Measurements from ENCODE around the gene CTCFL. TPM values are rescaled to one million over a fixed set of nuclear protein-coding genes. Genes with fewer than 3 reads are reported as not detected.

Gene CTCFL
- total and polyA plus RNA-seq, 4 donors, result 0.05 to 0.08 (median 0.08) TPM; not detected in 1

DNA sequence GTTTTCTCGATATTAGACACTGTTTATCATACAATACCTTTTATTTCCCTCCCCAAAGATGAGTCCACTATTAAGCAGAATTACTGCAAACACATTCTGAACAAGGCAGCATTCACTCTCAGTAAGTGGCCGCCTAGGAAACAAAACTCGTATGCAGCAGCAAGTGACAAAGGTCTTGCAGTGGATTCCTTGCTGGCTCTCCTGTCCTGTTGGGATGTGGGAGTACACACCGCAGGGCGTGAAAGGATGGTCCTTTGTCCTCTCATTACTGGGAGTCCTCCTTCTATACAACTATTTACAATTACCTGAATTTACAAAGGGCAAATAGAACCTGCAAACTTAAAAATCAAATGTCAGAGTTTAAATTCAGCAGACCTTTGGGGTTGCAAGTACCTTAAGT, 16.1 kb downstream of the CTCFL start:
- no peaks in the 10 kb centered on the region for H3K9me3 ChIP-seq (ENCODE audit: control insufficient read depth in 4 of 4, low read length in 3 of 4)
- no peaks in the 10 kb centered on the region for H3K4me1 ChIP-seq (ENCODE audit: control insufficient read depth in 4 of 4, insufficient read depth in 4 of 4, low read length in 3 of 4)
- DNase-seq (ENCODE audit: low spot score), result no peak
- whole genome bisulfite sequencing, result 75% methylated on average over 5 of the region's 5 CpGs
- no peak overlapping the region for H3K27ac ChIP-seq (ENCODE audit: low read depth in 1 of 2, low read length in 2 of 2)
- no peaks in the 10 kb centered on the region for H3K36me3 ChIP-seq (ENCODE audit: control insufficient read depth in 4 of 4, insufficient read depth in 3 of 4, low read depth in 1 of 4, low read length in 3 of 4)
- TF ChIP-seq HNF4G (IDR thresholded peaks at IDR 0.05), result no peak
- no peak for TF ChIP-seq RAD21 (IDR thresholded peaks at IDR 0.05)
- no peak for TF ChIP-seq YY1 (IDR thresholded peaks at IDR 0.05)
- TF ChIP-seq NR2F2 (IDR thresholded peaks at IDR 0.05), result no peak
- no peak for TF ChIP-seq TAF1 (conservative IDR thresholded peaks at IDR 0.05)
- no peak for TF ChIP-seq FOXA1 (IDR thresholded peaks at IDR 0.05)
- TF ChIP-seq RXRA (IDR thresholded peaks at IDR 0.05), result no peak
- TF ChIP-seq GABPA (IDR thresholded peaks at IDR 0.05 in 1 of 2, conservative IDR thresholded peaks at IDR 0.05 in 1 of 2), result no peak
- H3K9ac ChIP-seq (ENCODE audit: low read depth in 1 of 2, low read length in 2 of 2), result no peak overlapping the region
- H3K4me3 ChIP-seq (ENCODE audit: low read depth in 1 of 3, low read length in 3 of 3), result no peak overlapping the region
- H3K27me3 ChIP-seq (ENCODE audit: control insufficient read depth in 4 of 4, insufficient read depth in 4 of 4, low read length in 3 of 4), result no peaks in the 10 kb centered on the region

DNA sequence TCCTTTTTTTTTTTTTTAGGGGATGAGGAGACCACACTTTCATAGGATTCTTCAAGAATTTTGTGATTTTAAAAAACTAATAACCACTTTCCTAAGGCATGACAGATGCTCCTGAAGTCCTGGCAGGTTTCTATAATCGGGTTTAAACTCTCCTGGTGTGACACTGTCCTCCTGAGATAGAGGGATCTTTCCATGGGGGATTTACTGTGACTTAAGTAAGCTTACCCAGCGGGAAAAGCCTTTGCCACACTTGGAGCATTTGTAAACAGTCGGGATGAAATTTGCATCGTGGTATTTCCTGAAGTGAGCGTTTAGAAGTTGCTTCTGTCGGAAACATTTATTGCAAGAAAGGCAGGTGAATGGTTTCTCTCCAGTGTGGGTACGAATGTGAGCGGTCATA, 16.6 kb downstream of the CTCFL start:
- no peaks in the 10 kb centered on the region for H3K27me3 ChIP-seq (ENCODE audit: control insufficient read depth in 4 of 4, insufficient read depth in 4 of 4, low read length in 3 of 4)
- TF ChIP-seq, protein P1, sequence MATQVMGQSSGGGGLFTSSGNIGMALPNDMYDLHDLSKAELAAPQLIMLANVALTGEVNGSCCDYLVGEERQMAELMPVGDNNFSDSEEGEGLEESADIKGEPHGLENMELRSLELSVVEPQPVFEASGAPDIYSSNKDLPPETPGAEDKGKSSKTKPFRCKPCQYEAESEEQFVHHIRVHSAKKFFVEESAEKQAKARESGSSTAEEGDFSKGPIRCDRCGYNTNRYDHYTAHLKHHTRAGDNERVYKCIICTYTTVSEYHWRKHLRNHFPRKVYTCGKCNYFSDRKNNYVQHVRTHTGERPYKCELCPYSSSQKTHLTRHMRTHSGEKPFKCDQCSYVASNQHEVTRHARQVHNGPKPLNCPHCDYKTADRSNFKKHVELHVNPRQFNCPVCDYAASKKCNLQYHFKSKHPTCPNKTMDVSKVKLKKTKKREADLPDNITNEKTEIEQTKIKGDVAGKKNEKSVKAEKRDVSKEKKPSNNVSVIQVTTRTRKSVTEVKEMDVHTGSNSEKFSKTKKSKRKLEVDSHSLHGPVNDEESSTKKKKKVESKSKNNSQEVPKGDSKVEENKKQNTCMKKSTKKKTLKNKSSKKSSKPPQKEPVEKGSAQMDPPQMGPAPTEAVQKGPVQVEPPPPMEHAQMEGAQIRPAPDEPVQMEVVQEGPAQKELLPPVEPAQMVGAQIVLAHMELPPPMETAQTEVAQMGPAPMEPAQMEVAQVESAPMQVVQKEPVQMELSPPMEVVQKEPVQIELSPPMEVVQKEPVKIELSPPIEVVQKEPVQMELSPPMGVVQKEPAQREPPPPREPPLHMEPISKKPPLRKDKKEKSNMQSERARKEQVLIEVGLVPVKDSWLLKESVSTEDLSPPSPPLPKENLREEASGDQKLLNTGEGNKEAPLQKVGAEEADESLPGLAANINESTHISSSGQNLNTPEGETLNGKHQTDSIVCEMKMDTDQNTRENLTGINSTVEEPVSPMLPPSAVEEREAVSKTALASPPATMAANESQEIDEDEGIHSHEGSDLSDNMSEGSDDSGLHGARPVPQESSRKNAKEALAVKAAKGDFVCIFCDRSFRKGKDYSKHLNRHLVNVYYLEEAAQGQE (IDR thresholded peaks at IDR 0.05), result no peak
- TF ChIP-seq, protein P2, sequence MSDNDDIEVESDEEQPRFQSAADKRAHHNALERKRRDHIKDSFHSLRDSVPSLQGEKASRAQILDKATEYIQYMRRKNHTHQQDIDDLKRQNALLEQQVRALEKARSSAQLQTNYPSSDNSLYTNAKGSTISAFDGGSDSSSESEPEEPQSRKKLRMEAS (IDR thresholded peaks at IDR 0.05), result no peak
- TF ChIP-seq RAD21 (IDR thresholded peaks at IDR 0.05) (no peak), SP1 (IDR thresholded peaks at IDR 0.05) (no peak), TAF1 (conservative IDR thresholded peaks at IDR 0.05) (no peak), EGR1 (IDR thresholded peaks at IDR 0.05; ENCODE audit: low read depth in 2 of 2) (no peak), RXRA (IDR thresholded peaks at IDR 0.05) (no peak), GABPA (IDR thresholded peaks at IDR 0.05 in 1 of 2, conservative IDR thresholded peaks at IDR 0.05 in 1 of 2) (no peak), YY1 (IDR thresholded peaks at IDR 0.05) (no peak), FOXA1 (IDR thresholded peaks at IDR 0.05) (no peak), HNF4G (IDR thresholded peaks at IDR 0.05) (no peak), FOXA2 (IDR thresholded peaks at IDR 0.05) (no peak), HNF4A (conservative IDR thresholded peaks at IDR 0.05) (no peak), NR2F2 (IDR thresholded peaks at IDR 0.05) (no peak), JUND (IDR thresholded peaks at IDR 0.05) (no peak)
- TF ChIP-seq, protein P3, sequence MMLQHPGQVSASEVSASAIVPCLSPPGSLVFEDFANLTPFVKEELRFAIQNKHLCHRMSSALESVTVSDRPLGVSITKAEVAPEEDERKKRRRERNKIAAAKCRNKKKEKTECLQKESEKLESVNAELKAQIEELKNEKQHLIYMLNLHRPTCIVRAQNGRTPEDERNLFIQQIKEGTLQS (IDR thresholded peaks at IDR 0.05), result no peak
- TF ChIP-seq, protein P4, sequence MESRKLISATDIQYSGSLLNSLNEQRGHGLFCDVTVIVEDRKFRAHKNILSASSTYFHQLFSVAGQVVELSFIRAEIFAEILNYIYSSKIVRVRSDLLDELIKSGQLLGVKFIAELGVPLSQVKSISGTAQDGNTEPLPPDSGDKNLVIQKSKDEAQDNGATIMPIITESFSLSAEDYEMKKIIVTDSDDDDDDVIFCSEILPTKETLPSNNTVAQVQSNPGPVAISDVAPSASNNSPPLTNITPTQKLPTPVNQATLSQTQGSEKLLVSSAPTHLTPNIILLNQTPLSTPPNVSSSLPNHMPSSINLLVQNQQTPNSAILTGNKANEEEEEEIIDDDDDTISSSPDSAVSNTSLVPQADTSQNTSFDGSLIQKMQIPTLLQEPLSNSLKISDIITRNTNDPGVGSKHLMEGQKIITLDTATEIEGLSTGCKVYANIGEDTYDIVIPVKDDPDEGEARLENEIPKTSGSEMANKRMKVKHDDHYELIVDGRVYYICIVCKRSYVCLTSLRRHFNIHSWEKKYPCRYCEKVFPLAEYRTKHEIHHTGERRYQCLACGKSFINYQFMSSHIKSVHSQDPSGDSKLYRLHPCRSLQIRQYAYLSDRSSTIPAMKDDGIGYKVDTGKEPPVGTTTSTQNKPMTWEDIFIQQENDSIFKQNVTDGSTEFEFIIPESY (IDR thresholded peaks at IDR 0.05), result no peak
- TF ChIP-seq, protein P5, sequence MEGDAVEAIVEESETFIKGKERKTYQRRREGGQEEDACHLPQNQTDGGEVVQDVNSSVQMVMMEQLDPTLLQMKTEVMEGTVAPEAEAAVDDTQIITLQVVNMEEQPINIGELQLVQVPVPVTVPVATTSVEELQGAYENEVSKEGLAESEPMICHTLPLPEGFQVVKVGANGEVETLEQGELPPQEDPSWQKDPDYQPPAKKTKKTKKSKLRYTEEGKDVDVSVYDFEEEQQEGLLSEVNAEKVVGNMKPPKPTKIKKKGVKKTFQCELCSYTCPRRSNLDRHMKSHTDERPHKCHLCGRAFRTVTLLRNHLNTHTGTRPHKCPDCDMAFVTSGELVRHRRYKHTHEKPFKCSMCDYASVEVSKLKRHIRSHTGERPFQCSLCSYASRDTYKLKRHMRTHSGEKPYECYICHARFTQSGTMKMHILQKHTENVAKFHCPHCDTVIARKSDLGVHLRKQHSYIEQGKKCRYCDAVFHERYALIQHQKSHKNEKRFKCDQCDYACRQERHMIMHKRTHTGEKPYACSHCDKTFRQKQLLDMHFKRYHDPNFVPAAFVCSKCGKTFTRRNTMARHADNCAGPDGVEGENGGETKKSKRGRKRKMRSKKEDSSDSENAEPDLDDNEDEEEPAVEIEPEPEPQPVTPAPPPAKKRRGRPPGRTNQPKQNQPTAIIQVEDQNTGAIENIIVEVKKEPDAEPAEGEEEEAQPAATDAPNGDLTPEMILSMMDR (IDR thresholded peaks at IDR 0.05; ENCODE audit: low read depth, low read length, missing input control), result no peak
- H3K36me3 ChIP-seq (ENCODE audit: control insufficient read depth in 4 of 4, insufficient read depth in 3 of 4, low read depth in 1 of 4, low read length in 3 of 4), result no peaks in the 10 kb centered on the region
- H3K9ac ChIP-seq (ENCODE audit: low read depth in 1 of 2, low read length in 2 of 2), result no peak overlapping the region
- DNase-seq (ENCODE audit: low spot score), result no peak
- no peaks in the 10 kb centered on the region for H3K4me1 ChIP-seq (ENCODE audit: control insufficient read depth in 4 of 4, insufficient read depth in 4 of 4, low read length in 3 of 4)
- H3K4me3 ChIP-seq (ENCODE audit: low read depth in 1 of 3, low read length in 3 of 3), result no peak overlapping the region
- 55% methylated on average over 8 of the region's 8 CpGs for WGBS
- H3K27ac ChIP-seq (ENCODE audit: low read depth in 1 of 2, low read length in 2 of 2), result no peak overlapping the region
- H3K9me3 ChIP-seq (ENCODE audit: control insufficient read depth in 4 of 4, low read length in 3 of 4), result no peaks in the 10 kb centered on the region

Measured in liver (tissue), 9 donors.